GM12872 (cell line): Measurements from ENCODE around the gene SERPINH1.

Experiments used
- TF ChIP-seq, protein P1 (sequence below): IDR thresholded peaks from 3 replicates; pipeline ENCODE4 v1.5.1; 2011; ENCODE audit warnings: low read depth, mild to moderate bottlenecking, low read length, moderate library complexity; ENCODE audit not compliant: insufficient read depth

The SERPINH1 gene

DNA sequence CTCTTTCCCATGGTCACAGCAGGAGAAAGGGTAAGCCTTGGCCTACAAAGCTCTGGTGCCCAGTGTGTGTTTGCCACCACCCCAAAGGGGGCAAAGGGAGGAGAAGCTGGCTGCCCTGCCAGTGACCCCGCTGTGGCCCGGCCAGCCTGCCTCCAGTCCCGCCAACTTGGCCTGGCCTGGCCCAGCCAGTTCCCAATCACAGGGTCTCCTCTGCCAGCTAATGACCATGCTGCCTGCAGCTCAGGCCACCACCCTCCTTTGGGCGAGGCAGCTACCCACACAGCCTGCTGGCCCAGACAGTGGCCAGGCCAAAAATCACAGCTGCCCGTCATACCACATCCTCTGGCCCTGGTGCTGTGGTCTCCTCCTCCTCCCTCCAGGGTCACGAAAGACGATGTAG is 41.4 kb upstream of the SERPINH1 start:
- TF ChIP-seq, protein P1, sequence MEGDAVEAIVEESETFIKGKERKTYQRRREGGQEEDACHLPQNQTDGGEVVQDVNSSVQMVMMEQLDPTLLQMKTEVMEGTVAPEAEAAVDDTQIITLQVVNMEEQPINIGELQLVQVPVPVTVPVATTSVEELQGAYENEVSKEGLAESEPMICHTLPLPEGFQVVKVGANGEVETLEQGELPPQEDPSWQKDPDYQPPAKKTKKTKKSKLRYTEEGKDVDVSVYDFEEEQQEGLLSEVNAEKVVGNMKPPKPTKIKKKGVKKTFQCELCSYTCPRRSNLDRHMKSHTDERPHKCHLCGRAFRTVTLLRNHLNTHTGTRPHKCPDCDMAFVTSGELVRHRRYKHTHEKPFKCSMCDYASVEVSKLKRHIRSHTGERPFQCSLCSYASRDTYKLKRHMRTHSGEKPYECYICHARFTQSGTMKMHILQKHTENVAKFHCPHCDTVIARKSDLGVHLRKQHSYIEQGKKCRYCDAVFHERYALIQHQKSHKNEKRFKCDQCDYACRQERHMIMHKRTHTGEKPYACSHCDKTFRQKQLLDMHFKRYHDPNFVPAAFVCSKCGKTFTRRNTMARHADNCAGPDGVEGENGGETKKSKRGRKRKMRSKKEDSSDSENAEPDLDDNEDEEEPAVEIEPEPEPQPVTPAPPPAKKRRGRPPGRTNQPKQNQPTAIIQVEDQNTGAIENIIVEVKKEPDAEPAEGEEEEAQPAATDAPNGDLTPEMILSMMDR: no peak

DNA sequence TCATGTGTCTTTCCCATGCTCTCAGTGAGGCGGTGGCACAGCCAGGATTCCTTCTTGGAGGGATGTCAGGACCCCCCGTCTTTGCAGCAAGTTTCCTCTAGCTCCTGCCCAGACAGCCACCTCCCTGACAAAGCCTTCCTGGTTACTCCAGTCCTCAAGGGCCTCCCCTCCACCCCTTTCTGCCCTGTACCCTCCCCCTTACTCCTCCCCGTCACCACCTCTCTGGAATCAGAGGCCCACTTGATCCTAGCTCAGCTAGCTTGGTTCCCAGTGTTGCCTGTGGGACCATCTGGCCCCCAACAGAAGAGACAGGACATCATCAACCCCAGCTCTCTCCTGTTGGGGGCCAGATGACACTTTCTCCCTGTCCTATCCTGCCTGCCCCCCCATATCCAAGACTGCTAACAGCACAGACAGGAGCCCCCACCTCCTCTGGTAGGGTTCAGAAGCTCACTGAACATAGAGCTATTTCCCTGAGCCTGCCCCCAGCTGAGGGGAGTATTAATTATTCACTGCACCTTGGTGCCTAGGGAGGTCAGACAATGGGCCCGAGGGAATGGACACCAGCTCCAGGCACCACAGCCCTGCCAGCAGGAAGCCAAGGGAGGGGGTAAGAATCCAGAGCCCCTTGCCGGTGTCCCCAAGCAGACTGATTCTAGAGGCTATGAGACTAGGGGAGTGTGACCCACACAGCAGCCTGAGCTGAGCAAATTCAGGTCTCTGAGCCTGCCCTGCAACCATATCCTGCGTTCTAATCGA is 39.6 kb upstream of the SERPINH1 start:
- TF ChIP-seq, protein P1: no peak

- TF ChIP-seq, protein P1: no peak
Measured at GRCh38 chr11:75523189-75523588, 38.9 kb upstream of the SERPINH1 start.

- TF ChIP-seq, protein P1: no peak
Measured at GRCh38 chr11:75523811-75524664, 38.0 kb upstream of the SERPINH1 start.

GRCh38 chr11:75524665-75525432 is 37.2 kb upstream of the SERPINH1 start:
- TF ChIP-seq, protein P1: no peak

DNA sequence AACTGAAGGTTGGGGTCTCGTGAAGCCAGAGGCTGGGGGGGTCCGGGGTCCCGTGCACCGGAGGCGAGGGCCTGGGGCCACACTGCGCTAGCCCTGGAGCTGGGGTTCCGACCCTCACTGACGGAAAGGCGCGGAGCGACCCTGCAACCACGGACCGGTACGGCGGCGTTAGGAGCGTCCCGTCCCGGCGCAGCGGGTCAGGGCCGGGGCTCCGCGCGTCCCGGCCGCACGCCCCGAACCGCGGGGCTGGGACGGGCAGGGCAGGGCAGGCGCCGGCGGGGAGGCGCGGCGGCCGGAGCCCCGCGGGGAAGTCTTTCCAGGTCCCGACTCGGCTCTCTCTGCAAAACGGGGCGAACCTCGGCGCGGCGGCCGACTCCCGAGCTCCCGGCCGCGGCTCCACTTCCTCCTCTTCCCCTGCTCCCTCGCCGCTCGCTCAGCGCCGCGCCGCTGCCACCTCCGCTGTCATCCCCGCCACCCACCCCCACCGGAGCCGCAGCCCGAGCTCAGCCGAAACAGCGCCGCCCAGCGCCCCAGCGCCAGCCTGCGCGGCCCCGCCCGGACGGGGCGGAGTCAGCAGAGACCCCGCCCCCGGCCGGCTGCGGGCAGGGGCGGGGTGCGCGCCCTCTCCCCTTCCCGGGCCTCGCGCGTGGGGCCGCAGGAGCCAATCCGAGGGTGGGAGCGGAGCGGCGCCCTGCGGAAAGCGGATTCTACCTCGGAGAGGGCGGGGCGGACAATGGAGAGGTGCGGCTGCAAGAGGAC is 36.4 kb upstream of the SERPINH1 start, which contains the start of gene GDPD5:
TSS of gene GDPD5 (minus strand) at position 509 of the 759 bp plus-strand sequence. CDS start 48,206 bp downstream, outside the sequence.
- TF ChIP-seq, protein P1: peak; percentile 53; the same call in 1 of the 3 replicates

DNA sequence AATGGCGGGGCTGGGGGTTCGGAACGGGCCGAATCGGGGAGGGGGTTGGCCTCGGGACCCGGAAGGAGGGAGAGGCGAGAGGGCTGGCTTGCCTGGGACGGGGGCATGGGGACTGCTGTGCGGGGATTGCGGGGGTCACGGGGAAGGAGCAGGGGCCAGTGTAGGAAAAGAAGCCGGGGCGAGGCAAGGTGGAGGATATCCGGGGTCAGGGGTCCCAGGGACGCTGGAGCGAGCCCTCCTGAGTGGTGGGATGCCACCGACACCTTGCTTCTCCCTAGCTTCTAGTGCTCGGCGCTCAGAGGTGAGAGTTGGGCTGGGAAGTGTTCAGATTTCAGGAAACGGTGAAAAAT is 35.9 kb upstream of the SERPINH1 start:
- TF ChIP-seq, protein P1: no peak
